ENCODE data around the gene EGFL8.
A peak's percentile ranks its signal among the peaks of the same experiment; 100 is the strongest.
"Not testable (repeated sequence)": the region's sequence is repeated elsewhere in the genome, so short reads cannot be mapped to it uniquely, and the experiment has no call there.

Gene EGFL8

DNA sequence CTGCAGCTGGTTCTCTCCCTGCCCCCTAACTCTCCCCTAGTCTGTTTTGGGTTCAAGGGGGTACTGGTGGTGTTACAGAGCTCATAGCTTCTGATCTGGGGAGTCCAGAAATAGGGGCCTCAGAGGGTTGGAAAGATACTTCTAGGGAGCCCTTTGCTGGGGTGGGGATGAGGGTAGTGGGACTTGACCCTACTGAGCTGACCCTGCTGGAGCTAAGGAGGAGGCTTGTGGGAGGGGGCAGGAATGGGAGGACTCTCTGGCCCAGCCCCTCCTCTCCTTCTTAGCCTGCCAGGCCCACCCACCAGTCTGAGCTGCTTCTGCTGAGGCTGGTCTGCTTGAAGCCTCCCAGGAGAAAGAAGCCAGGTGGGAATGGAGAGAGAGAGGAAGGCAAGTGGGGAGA lies at the start of gene EGFL8:
EGFL8 (plus strand) TSS at position 301 of the 400 bp plus-strand sequence. CDS start 1,571 bp downstream, outside the sequence.
- DNase-seq (ENCODE audit: low read depth) = no peak

DNA sequence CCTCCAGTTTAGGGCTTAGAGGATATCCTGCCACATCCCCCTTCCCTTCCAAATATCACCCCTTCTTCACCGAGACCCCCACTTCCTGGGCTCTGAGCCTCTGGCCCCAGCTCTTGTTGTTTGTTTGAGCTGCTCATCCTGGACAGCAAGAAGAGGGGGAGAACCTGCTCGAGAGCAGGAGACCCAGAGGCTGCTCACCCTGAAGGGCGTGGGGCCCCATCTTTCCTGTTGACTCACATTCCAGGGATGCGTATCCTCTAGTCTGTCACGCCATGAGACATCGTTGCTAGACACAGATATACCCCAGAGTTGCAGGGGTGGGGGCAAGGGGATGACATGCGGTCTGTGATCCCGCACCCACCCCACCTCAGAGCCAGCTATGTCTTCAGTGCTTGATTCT lies 49.6 kb upstream of the EGFL8 start:
- no peak for DNase-seq (ENCODE audit: low read depth)

DNA sequence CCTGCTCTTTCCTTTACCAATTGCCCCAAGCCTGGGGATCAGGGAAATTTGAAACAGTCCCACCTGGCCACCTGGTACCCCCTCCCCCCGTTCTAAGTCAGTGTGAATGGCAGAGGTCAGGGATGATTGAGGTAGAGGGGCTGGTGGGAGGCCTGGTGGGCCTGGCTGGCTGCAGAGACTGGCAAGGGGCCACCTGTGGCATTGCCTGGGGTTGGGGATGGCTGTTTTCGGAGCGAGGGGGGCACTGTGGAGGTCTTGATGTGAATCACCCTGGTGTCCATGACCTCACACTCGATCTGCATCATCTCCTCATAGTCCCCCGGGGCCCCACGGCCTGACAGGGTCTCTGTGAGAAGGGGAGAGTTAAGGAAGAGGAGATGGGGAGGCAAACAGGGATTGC lies 48.8 kb upstream of the EGFL8 start:
- no peak for DNase-seq (ENCODE audit: low read depth)

DNA sequence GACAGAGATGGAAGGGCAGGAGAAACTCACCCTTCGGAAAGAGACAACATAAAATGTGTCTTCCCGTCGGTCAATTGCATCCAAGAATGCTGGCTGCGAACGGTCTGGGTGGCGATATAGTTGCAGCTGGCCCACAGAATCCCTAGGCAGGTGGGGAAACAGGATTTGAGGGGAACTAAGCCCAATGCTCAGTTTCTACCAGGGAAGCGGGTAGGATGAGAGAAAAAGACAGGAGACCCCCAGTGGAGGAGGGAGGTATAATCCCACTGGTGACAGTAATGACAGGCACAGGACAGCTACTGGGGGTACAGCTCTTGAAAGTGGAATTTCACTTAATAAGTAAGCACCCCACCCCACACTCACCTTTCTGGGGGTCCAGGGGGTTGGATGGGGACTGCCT lies 47.7 kb upstream of the EGFL8 start:
- DNase-seq (ENCODE audit: low read depth) = no peak

- no peak for DNase-seq (ENCODE audit: low read depth)
These were observed 46.9 kb upstream of the EGFL8 start for GRCh38 chr6:32117461-32117860.

- peak; percentile 40 for DNase-seq (ENCODE audit: low read depth)
These were observed 45.4 kb upstream of the EGFL8 start for GRCh38 chr6:32118782-32119628.

- DNase-seq (ENCODE audit: low read depth) = no peak
These were observed 43.8 kb upstream of the EGFL8 start for GRCh38 chr6:32120573-32121059.

GRCh38 chr6:32123681-32124080 lies 40.7 kb upstream of the EGFL8 start:
- no peak for DNase-seq (ENCODE audit: low read depth)

- no peak for DNase-seq (ENCODE audit: low read depth)
These were observed 37.5 kb upstream of the EGFL8 start for GRCh38 chr6:32126880-32127279.

DNA sequence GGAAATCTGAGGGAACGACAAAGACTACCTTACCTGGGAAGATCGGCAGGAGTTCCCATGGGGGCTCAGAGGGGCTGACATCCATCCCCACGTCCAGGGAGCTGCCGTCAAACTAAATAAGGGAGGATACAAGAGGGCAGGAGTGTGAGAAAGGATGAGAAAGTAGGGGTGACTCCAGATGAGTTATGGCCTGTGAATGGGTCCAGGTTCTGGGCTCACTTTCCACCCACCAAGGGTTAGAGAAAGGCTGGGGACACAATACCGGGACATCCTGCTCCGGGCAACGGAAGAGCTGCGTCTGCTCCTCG lies 37.0 kb upstream of the EGFL8 start:
- no peak for DNase-seq (ENCODE audit: low read depth)

DNA sequence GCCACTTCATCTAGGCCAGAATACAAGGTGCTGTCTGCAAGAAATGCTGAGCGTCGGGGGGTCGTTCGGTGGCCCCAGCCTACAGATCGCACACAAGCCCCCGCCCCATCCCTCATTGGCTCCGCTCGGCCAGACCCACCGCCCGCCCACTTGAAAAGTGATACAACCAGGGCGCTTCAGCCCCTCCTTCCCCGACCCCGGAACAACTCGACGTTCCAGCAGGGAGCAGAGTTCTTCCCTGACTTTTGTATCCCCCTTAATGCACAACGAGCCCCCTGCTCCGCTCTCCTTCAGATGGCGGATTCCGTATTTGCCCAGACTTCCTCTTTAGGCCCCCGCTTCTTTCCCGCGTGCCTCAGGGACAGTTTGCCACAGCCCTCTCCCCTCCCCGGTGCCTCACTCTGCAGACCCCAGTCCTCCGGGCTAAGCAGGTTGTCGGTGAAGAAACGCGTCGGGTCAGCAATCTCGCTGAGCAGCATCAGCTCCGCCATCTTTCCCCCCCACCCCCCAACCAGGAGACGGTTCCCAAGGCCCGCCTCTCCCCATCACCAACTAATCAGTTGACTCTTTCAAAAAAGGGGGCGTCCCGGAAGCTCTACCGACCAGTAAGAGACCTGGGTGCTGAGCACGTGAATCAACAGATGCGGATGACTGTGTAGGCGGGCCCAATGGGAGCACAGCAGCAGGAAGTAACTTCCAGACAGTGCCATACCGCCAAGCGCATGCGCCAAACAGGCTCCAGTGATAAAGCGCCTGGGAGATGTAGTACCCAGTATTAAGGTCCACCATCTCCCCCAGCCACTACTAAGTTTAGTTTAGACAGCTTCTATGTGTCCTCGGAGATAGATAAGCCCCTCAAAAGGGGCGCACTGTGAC lies 36.4 kb upstream of the EGFL8 start, which contains the start of gene ATF6B:
ATF6B (minus strand) TSS at position 530 of the 876 bp plus-strand sequence; CDS start at position 491, 39 bp downstream.
- DNase-seq (ENCODE audit: low read depth) = peak; percentile 93

GRCh38 chr6:32128751-32129296 lies 35.6 kb upstream of the EGFL8 start:
- DNase-seq (ENCODE audit: low read depth) = no peak

DNA sequence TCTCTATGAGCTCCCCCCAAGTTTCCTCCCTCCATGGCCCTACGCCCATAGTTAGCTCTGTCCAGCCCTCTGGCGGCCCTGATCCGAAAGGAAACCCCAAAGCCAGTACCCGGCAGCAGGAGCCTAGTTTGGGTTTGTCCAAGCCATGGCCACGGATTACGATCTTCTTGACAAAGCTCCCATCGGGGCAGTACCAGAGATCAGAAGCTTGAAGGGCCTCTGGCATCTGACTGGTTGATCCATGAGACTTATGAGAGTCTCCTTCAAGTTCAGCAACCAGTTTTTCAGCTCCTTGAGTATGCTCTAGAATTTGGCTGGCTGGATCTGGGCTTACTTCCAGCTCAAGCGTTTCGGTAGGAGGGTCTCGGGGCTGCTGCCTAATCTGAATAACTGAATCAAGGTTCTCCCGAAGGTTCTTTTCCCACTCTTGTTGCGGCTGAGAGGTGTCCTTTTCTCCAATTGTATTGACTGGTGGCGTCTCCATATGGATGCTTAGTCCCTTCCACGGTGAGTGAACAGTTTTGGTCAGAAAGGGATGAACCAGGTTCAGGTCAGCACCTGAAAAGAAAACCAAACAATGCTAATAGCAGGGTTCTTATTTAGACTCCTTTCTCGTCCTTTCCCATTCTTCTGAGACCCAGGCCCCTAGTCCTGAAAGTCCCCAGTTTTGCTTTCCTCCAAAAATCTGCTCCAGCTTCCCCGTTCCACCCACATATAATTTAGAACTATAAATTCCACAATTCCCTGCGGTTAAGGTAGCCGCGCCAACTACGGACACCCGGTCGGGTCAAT lies 34.9 kb upstream of the EGFL8 start:
- no peak for DNase-seq (ENCODE audit: low read depth)

GRCh38 chr6:32131439-32131948 lies 32.9 kb upstream of the EGFL8 start:
- DNase-seq (ENCODE audit: low read depth) = no peak

DNA sequence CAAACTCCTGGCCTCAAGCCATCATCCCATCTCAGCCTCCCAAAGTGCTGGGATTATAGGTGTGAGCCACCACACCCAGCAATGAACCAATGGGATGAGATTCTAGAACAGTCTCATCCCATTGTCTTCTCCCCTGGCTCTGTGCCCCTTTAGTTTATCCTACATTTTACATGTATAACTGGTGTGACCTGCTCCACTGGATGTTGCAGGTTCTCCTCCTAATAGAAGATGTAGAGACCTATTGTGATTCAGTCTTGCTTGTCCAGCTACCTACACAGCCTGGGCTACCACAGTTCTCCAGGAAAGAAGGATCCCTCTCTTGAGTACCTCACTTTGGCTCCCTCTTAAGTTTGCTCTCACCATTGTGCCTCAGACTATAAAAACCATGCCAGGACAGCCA lies 32.3 kb upstream of the EGFL8 start:
- DNase-seq (ENCODE audit: low read depth) = no peak

DNA sequence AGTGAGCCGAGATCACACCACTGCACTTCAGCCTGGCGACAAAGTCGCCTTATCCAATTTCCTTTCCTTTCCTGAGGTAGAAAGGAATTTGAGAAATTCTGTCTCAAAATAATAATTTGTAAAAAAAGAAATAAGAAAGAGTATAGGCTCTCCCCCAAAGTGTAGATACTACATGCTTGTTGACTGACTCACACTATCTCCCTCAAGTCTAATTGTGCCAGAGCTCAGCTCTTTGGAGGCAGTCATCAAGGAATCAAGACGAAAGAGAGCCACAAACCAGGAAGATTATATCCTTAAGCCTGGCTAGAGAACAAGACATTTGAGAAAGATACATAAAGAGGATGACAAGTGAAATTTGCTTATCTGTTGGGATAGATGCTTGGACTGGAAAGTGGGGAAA lies 30.6 kb upstream of the EGFL8 start:
- no peak for DNase-seq (ENCODE audit: low read depth)

DNA sequence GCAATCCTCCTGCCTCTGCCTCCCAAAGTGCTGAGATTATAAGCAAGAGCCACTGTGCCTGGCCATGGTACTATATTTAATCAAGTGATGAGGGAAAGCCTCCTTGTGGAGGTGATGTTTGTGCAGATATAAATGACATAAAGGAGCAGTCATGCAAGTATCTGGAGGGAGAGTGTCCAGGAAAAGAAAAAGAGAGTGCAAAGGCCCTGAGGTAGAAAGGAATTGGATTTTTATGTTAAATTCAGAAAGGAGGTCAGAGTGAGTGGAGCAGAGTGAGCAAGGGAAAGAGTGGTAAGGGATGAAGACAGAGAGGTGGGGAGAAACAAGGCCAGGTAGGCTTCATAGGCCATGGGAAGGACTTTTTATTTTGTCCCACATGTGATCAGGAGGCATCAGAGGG lies 26.9 kb upstream of the EGFL8 start:
- no peak for DNase-seq (ENCODE audit: low read depth)

GRCh38 chr6:32139590-32139989 lies 24.8 kb upstream of the EGFL8 start:
- no peak for DNase-seq (ENCODE audit: low read depth)

- DNase-seq (ENCODE audit: low read depth) = no peak
These were observed 23.9 kb upstream of the EGFL8 start for GRCh38 chr6:32140420-32141046.

DNA sequence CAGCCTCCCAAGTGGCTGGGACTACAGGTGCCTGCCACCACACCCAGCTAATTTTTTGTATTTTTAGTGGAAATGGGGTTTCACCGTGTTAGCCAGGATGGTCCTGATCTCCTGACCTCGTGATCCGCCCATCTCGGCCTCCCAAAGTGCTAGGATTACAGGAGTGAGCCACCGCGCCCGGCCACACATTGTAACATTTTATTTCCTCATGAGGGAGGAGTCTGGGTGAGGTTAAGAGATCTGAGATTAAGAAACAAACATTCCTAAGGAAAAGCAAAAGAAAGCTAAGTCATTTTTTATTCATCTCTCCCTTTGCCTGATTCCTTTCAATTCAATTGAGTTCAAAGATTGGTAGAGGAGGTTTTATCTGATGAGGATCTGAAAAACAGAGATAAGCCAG lies 20.2 kb upstream of the EGFL8 start:
- DNase-seq (ENCODE audit: low read depth) = not testable (repeated sequence)

- no peak for DNase-seq (ENCODE audit: low read depth)
These were observed 18.1 kb upstream of the EGFL8 start for GRCh38 chr6:32146287-32146686.
